ENCODE data around the gene OCIAD2.
"Not testable (repeated sequence)": the region's sequence is repeated elsewhere in the genome, so short reads cannot be mapped to it uniquely, and the experiment has no call there.

Gene OCIAD2

GRCh38 chr4:48858130-48858529 is 48.4 kb downstream of the OCIAD2 start:
- no peak for FAIRE-seq
- no peak for DNase-seq (ENCODE audit: insufficient read length, low spot score)

GRCh38 chr4:48854982-48855381 is 51.6 kb downstream of the OCIAD2 start:
- FAIRE-seq (no peak), DNase-seq (ENCODE audit: insufficient read length, low spot score) (no peak)

- DNase-seq (ENCODE audit: insufficient read length, low spot score) = no peak
- FAIRE-seq = no peak
Measured at GRCh38 chr4:48854395-48854683, 52.2 kb downstream of the OCIAD2 start.

- no peak for DNase-seq (ENCODE audit: insufficient read length, low spot score)
Measured at GRCh38 chr4:48853604-48854394, 52.8 kb downstream of the OCIAD2 start.

GRCh38 chr4:48851651-48852050 is 54.9 kb downstream of the OCIAD2 start:
- no peak for DNase-seq (ENCODE audit: insufficient read length, low spot score)
- FAIRE-seq = no peak

More at GRCh38 chr4:48853604-48854394, 52.8 kb downstream of the OCIAD2 start:
- no peak for FAIRE-seq

GRCh38 chr4:48848799-48849198 is 57.8 kb downstream of the OCIAD2 start:
- FAIRE-seq; DNase-seq (ENCODE audit: insufficient read length, low spot score): not testable (repeated sequence)

GRCh38 chr4:48844843-48845242 is 61.7 kb downstream of the OCIAD2 start:
- no peak for DNase-seq (ENCODE audit: insufficient read length, low spot score)
- FAIRE-seq = no peak

- FAIRE-seq (no peak), DNase-seq (ENCODE audit: insufficient read length, low spot score) (no peak)
Measured at GRCh38 chr4:48841045-48841827, 65.3 kb downstream of the OCIAD2 start.

GRCh38 chr4:48836658-48837057 is 69.9 kb downstream of the OCIAD2 start:
- no peak for FAIRE-seq

More at GRCh38 chr4:48836658-48837057, 69.9 kb downstream of the OCIAD2 start:
- DNase-seq (ENCODE audit: insufficient read length, low spot score) = no peak
